ENCODE data around the gene SIDT2. TPM values are rescaled to one million over a fixed set of nuclear protein-coding genes. Genes with fewer than 3 reads are reported as not detected.

SIDT2 gene
- total RNA-seq, 1 experiment from 2014 or later = 37.0 TPM

GRCh38 chr11:117146521-117146920 lies 32.0 kb upstream of the SIDT2 start:
- Histone ChIP-seq H3K4me3 (replicated peaks in 1 of 2; ENCODE audit: low read depth in 1 of 2, low read length in 2 of 2) (no peak overlapping the region), H4K20me1 (ENCODE audit: insufficient read depth) (peaks cover 29% of the 10 kb centered on the region), H2AFZ (ENCODE audit: low read depth, low read length, poor library complexity, severe bottlenecking) (no peak overlapping the region), H3K36me3 (ENCODE audit: control insufficient read depth in 1 of 2, insufficient read depth in 2 of 2, low read length in 2 of 2) (peaks cover 5 to 19% of the 10 kb centered on the region in 2 experiments), H3K27ac (ENCODE audit: low read depth, low read length) (no peak overlapping the region), H3K79me2 (ENCODE audit: insufficient read depth, low read length) (peaks cover 71% of the 10 kb centered on the region), H3K27me3 (ENCODE audit: insufficient read depth, low read length) (no peaks in the 10 kb centered on the region), H3K9ac (ENCODE audit: low read length) (no peak overlapping the region), H3K9me2 (ENCODE audit: insufficient read depth) (no peaks in the 10 kb centered on the region), H3K4me2 (ENCODE audit: low read length) (no peak overlapping the region), H3K4me1 (ENCODE audit: control insufficient read depth in 1 of 2, insufficient read depth in 2 of 2, low read length in 2 of 2) (peaks cover 8 to 23% of the 10 kb centered on the region in 2 experiments), H3K9me3 (ENCODE audit: control insufficient read depth in 1 of 2, insufficient read depth in 1 of 2, low read depth in 1 of 2, low read length in 2 of 2) (no peaks in the 10 kb centered on the region)
- DNase-seq (ENCODE audit: low read depth, low spot score) = no peak
- intact Hi-C loops (cut with micrococcal nuclease) = no loop called here
- no TSS peak for BruUV-seq (replicated peaks)
- ATAC-seq = no peak
- TF ChIP-seq ZNF274 (IDR thresholded peaks at IDR 0.05; ENCODE audit: low read depth, low read length) = no peak
- ChIA-PET POLR2A (no interaction called here), CTCF (no interaction called here), RAD21 (ENCODE audit: low non-redundant PET in 1 of 2, low total read pairs in 2 of 2, uncharacterized antibody in 2 of 2, unreplicated experiment in 2 of 2) (no interaction called here)

- H3K79me2 ChIP-seq (ENCODE audit: insufficient read depth, low read length) = peaks cover 100% of the 10 kb centered on the region
- intact Hi-C loops (cut with micrococcal nuclease) = no loop called here
- no peak overlapping the region for H3K4me2 ChIP-seq (ENCODE audit: low read length)
- no peak overlapping the region for H3K4me3 ChIP-seq (replicated peaks in 1 of 2; ENCODE audit: low read depth in 1 of 2, low read length in 2 of 2)
- POLR2A ChIA-PET = no interaction called here
- CTCF ChIA-PET = no interaction called here
- DNase-seq (ENCODE audit: low read depth, low spot score) = no peak
- BruUV-seq (replicated peaks) = no TSS peak
- H3K9me3 ChIP-seq (ENCODE audit: control insufficient read depth in 1 of 2, insufficient read depth in 1 of 2, low read depth in 1 of 2, low read length in 2 of 2) = no peaks in the 10 kb centered on the region
- no peak overlapping the region for H2AFZ ChIP-seq (ENCODE audit: low read depth, low read length, poor library complexity, severe bottlenecking)
- peaks cover 0 to 3% of the 10 kb centered on the region in 2 experiments; a peak in 2 of 4 replicates for H3K4me1 ChIP-seq (ENCODE audit: control insufficient read depth in 1 of 2, insufficient read depth in 2 of 2, low read length in 2 of 2)
- H4K20me1 ChIP-seq (ENCODE audit: insufficient read depth) = peaks cover 24% of the 10 kb centered on the region
- RAD21 ChIA-PET (ENCODE audit: low non-redundant PET in 1 of 2, low total read pairs in 2 of 2, uncharacterized antibody in 2 of 2, unreplicated experiment in 2 of 2) = no interaction called here
- ATAC-seq = no peak
- peaks cover 18 to 24% of the 10 kb centered on the region in 2 experiments for H3K36me3 ChIP-seq (ENCODE audit: control insufficient read depth in 1 of 2, insufficient read depth in 2 of 2, low read length in 2 of 2)
- H3K27ac ChIP-seq (ENCODE audit: low read depth, low read length) = no peak overlapping the region
- H3K9ac ChIP-seq (ENCODE audit: low read length) = no peak overlapping the region
- TF ChIP-seq ELF1 (IDR thresholded peaks at IDR 0.05; ENCODE audit: borderline replicate concordance, low read depth) = no peak
- TF ChIP-seq YY1 (IDR thresholded peaks at IDR 0.05; ENCODE audit: extremely low read depth, insufficient replicate concordance, low read depth, low read length) = no peak
- TF ChIP-seq, protein P1, sequence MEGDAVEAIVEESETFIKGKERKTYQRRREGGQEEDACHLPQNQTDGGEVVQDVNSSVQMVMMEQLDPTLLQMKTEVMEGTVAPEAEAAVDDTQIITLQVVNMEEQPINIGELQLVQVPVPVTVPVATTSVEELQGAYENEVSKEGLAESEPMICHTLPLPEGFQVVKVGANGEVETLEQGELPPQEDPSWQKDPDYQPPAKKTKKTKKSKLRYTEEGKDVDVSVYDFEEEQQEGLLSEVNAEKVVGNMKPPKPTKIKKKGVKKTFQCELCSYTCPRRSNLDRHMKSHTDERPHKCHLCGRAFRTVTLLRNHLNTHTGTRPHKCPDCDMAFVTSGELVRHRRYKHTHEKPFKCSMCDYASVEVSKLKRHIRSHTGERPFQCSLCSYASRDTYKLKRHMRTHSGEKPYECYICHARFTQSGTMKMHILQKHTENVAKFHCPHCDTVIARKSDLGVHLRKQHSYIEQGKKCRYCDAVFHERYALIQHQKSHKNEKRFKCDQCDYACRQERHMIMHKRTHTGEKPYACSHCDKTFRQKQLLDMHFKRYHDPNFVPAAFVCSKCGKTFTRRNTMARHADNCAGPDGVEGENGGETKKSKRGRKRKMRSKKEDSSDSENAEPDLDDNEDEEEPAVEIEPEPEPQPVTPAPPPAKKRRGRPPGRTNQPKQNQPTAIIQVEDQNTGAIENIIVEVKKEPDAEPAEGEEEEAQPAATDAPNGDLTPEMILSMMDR (IDR thresholded peaks at IDR 0.05 in 2 of 3, conservative IDR thresholded peaks at IDR 0.05 in 1 of 3; ENCODE audit: borderline replicate concordance in 1 of 3, insufficient read depth in 1 of 3, low read depth in 2 of 3, low read length in 2 of 3) = no peak
- TF ChIP-seq POLR2A (IDR thresholded peaks at IDR 0.05; ENCODE audit: borderline replicate concordance, extremely low read depth, insufficient read depth, insufficient read length) = no peak
- TF ChIP-seq SP1 (IDR thresholded peaks at IDR 0.05; ENCODE audit: low read depth) = no peak
- no peak for TF ChIP-seq SRF (IDR thresholded peaks at IDR 0.05; ENCODE audit: low read depth)
- TF ChIP-seq TCF7L2 (IDR thresholded peaks at IDR 0.05; ENCODE audit: borderline replicate concordance, extremely low read depth, insufficient read depth, insufficient read length) = no peak
- no peak for TF ChIP-seq FOSL1 (IDR thresholded peaks at IDR 0.05; ENCODE audit: low read depth)
- TF ChIP-seq, protein P2, sequence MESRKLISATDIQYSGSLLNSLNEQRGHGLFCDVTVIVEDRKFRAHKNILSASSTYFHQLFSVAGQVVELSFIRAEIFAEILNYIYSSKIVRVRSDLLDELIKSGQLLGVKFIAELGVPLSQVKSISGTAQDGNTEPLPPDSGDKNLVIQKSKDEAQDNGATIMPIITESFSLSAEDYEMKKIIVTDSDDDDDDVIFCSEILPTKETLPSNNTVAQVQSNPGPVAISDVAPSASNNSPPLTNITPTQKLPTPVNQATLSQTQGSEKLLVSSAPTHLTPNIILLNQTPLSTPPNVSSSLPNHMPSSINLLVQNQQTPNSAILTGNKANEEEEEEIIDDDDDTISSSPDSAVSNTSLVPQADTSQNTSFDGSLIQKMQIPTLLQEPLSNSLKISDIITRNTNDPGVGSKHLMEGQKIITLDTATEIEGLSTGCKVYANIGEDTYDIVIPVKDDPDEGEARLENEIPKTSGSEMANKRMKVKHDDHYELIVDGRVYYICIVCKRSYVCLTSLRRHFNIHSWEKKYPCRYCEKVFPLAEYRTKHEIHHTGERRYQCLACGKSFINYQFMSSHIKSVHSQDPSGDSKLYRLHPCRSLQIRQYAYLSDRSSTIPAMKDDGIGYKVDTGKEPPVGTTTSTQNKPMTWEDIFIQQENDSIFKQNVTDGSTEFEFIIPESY (IDR thresholded peaks at IDR 0.05; ENCODE audit: extremely low read depth, insufficient replicate concordance, low read length) = no peak
- no peak for TF ChIP-seq JUND (IDR thresholded peaks at IDR 0.05)
- H3K27me3 ChIP-seq (ENCODE audit: insufficient read depth, low read length) = no peaks in the 10 kb centered on the region
- no peaks in the 10 kb centered on the region for H3K9me2 ChIP-seq (ENCODE audit: insufficient read depth)
Observed at GRCh38 chr11:117152066-117152465, 26.5 kb upstream of the SIDT2 start.
